GM15510 (cell line): ENCODE data around the gene ZC3HAV1L.

Experiments used
- POLR2A ChIP-seq: IDR thresholded peaks from 3 replicates; pipeline ENCODE4 v1.6.1; 2011; ENCODE audit warnings: borderline replicate concordance; ENCODE audit not compliant: insufficient read length; ENCODE audit errors: extremely low read depth

ZC3HAV1L gene

GRCh38 chr7:139035586-139036353, at the start of gene ZC3HAV1L:
TSS of gene ZC3HAV1L (minus strand) at chr7:139036042. CDS start at chr7:139036017, 25 bp downstream.
- TF ChIP-seq POLR2A: peak; percentile 77

GRCh38 chr7:139084709-139085108, 48.9 kb upstream of the ZC3HAV1L start:
- TF ChIP-seq POLR2A: no peak

GRCh38 chr7:139081584-139081983, 45.7 kb upstream of the ZC3HAV1L start:
- no peak for TF ChIP-seq POLR2A

- TF ChIP-seq POLR2A: no peak
Measured at GRCh38 chr7:139080905-139081304, 45.1 kb upstream of the ZC3HAV1L start.

GRCh38 chr7:139079861-139080260, 44.0 kb upstream of the ZC3HAV1L start:
- TF ChIP-seq POLR2A: no peak

GRCh38 chr7:139078911-139079310, 43.1 kb upstream of the ZC3HAV1L start:
- TF ChIP-seq POLR2A: no peak

- no peak for TF ChIP-seq POLR2A
Measured at GRCh38 chr7:139078399-139078798, 42.6 kb upstream of the ZC3HAV1L start.

- TF ChIP-seq POLR2A: no peak
Measured at GRCh38 chr7:139075871-139076686, 40.2 kb upstream of the ZC3HAV1L start.

GRCh38 chr7:139075031-139075652, 39.3 kb upstream of the ZC3HAV1L start:
- TF ChIP-seq POLR2A: no peak

GRCh38 chr7:139072796-139073195, 37.0 kb upstream of the ZC3HAV1L start:
- no peak for TF ChIP-seq POLR2A

GRCh38 chr7:139071680-139072079, 35.8 kb upstream of the ZC3HAV1L start:
- TF ChIP-seq POLR2A: no peak

GRCh38 chr7:139068544-139069399, 32.9 kb upstream of the ZC3HAV1L start:
- TF ChIP-seq POLR2A: no peak

GRCh38 chr7:139066315-139066714, 30.5 kb upstream of the ZC3HAV1L start:
- no peak for TF ChIP-seq POLR2A

GRCh38 chr7:139065323-139065722, 29.5 kb upstream of the ZC3HAV1L start:
- TF ChIP-seq POLR2A: no peak
